Uterus (tissue), 2 donors: ENCODE data around the gene KCTD21.

Experiments used
- CTCF ChIP-seq, 4 experiments: fragments of 200-600 bp in 2 of 4; fragments of 450-650 bp in 2 of 4; sonication (generic) in 2 of 4; IDR thresholded peaks; one replicate each; pipeline ENCODE4 v1.5.1; 2016 to 2019; ENCODE audit warnings: antibody characterized with exemption in 4 of 4, mild to moderate bottlenecking in 2 of 4, moderate library complexity in 1 of 4
- POLR2A ChIP-seq, 2 donors: fragments of 450-650 bp; IDR thresholded peaks; one replicate each; pipeline ENCODE4 v1.6.1; 2016; ENCODE audit warnings: antibody characterized with exemption in 2 of 2, mild to moderate bottlenecking in 1 of 2, moderate library complexity in 1 of 2

GRCh38 chr11:78176605-78177141, 11.8 kb downstream of the KCTD21 start:
- TF ChIP-seq CTCF (IDR thresholded peaks at IDR 0.05) (no peak), POLR2A (IDR thresholded peaks at IDR 0.05) (no peak)
